ENCODE data around the gene CSF3R. TPM values are rescaled to one million over a fixed set of nuclear protein-coding genes. Genes with fewer than 3 reads are reported as not detected.

Gene CSF3R
- total RNA-seq, 1 experiment from 2014 or later: not detected

DNA sequence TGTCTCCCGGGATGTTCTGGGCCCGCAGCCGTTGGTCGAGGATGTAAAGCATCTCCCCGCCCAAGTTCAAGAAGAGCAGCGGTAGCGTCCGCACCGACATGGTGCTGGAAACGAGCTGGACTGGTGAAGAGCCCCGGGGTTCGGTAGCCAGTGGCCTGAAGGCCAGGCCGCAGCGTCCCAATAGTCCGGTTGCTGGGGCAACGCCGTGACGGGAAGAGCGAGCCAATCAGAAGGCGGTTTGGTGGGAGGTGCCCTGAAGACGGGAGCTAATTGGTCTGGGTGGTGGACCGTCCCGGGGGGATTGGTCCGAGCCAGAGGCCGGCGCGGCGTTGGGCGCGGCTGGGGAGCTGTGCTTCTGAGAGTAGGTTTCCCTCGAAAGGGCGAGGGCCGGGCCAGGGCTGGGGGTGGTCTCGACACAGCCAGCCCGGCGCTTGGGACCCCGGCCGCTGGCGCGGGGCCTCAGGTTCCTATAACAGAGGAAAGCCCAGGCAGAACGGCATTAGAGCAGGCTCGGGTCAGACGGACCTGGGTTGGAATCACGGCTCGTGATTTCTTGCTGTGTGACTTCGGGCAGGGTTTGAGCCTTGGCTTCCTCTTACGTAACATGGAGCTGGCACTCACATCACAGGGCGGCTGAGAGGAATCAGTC lies 32.3 kb downstream of the CSF3R start, which contains the start of gene OSCP1:
OSCP1 (minus strand) TSS at position 182 of the 649 bp plus-strand sequence; CDS start at position 100, 82 bp downstream.
- H3K9me3 ChIP-seq (ENCODE audit: low read depth, low read length, poor library complexity, severe bottlenecking): no peaks in the 10 kb centered on the region
- BruUV-seq (replicated peaks): no TSS peak
- H3K36me3 ChIP-seq (ENCODE audit: insufficient read depth, low read length, poor library complexity, severe bottlenecking): peaks cover 8% of the 10 kb centered on the region
- H3K4me1 ChIP-seq (ENCODE audit: insufficient read depth, low read length, poor library complexity, severe bottlenecking): peaks cover 12% of the 10 kb centered on the region
- ChIA-PET POLR2A (ENCODE audit: low non-redundant PET) (interaction anchor here (0.6 to 1.0 kb wide), 4 partner anchors 14 to 64 kb away, joined by 3 to 6 read pairs (median 4); partner anchors contain the start of gene MRPS15), CTCF (interaction anchor here (0.6 to 0.9 kb wide), 3 partner anchors 14 to 1358 kb away, joined by 3 to 5 read pairs (median 4); partner anchors contain the start of genes C1orf122, MRPS15 and YRDC)
- TF ChIP-seq, protein P1, sequence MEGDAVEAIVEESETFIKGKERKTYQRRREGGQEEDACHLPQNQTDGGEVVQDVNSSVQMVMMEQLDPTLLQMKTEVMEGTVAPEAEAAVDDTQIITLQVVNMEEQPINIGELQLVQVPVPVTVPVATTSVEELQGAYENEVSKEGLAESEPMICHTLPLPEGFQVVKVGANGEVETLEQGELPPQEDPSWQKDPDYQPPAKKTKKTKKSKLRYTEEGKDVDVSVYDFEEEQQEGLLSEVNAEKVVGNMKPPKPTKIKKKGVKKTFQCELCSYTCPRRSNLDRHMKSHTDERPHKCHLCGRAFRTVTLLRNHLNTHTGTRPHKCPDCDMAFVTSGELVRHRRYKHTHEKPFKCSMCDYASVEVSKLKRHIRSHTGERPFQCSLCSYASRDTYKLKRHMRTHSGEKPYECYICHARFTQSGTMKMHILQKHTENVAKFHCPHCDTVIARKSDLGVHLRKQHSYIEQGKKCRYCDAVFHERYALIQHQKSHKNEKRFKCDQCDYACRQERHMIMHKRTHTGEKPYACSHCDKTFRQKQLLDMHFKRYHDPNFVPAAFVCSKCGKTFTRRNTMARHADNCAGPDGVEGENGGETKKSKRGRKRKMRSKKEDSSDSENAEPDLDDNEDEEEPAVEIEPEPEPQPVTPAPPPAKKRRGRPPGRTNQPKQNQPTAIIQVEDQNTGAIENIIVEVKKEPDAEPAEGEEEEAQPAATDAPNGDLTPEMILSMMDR (conservative IDR thresholded peaks at IDR 0.05; ENCODE audit: low read depth, low read length): no peak
- TF ChIP-seq EZH2 (IDR thresholded peaks at IDR 0.05; ENCODE audit: borderline replicate concordance, low read depth, low read length, poor library complexity, severe bottlenecking): no peak
- peak within 1 kb of the TSS; percentile 73 for H3K4me3 ChIP-seq (ENCODE audit: low read depth, low read length, poor library complexity, severe bottlenecking)
- H3K27ac ChIP-seq (ENCODE audit: low read depth, low read length, poor library complexity, severe bottlenecking): peak within 1 kb of the TSS; percentile 93
- no peaks in the 10 kb centered on the region for H3K27me3 ChIP-seq (replicated peaks; ENCODE audit: insufficient read depth, low read depth, low read length, poor library complexity)
- DNase-seq (ENCODE audit: low spot score): peak; percentile 96
- intact Hi-C loops (cut with micrococcal nuclease; ENCODE audit: unreplicated experiment): no loop called here

DNA sequence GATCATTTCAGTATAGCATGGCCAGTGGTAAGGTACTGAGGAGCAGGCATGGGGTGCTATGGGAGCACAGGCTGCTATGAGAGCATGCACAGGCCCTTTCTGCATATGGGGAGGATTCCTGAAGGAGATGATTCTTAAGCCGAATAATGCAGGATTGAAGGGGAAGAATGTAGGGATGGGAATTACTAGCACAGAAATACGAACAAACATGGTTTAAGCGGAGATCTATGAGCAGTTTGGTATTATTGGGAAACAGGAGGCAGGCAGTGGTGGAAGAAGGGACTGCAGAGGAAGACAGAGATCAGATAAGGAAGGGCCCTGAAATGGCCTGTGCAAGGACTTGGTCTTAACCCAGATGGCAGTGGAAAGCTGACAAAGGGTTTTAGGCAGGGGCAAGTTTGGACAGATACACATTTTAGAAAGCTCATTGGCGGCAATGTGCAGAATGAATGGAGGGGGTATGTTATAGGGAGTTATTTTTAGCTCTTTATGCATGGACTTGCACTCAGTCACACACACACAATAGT lies 34.1 kb downstream of the CSF3R start:
- BruUV-seq (replicated peaks): no TSS peak
- Histone ChIP-seq H3K4me3 (ENCODE audit: low read depth, low read length, poor library complexity, severe bottlenecking) (peak overlapping the region; percentile 8), H3K36me3 (ENCODE audit: insufficient read depth, low read length, poor library complexity, severe bottlenecking) (no peaks in the 10 kb centered on the region), H3K27me3 (replicated peaks; ENCODE audit: insufficient read depth, low read depth, low read length, poor library complexity) (no peaks in the 10 kb centered on the region), H3K4me1 (ENCODE audit: insufficient read depth, low read length, poor library complexity, severe bottlenecking) (peaks cover 12% of the 10 kb centered on the region), H3K9me3 (ENCODE audit: low read depth, low read length, poor library complexity, severe bottlenecking) (no peaks in the 10 kb centered on the region), H3K27ac (ENCODE audit: low read depth, low read length, poor library complexity, severe bottlenecking) (peak overlapping the region; percentile 61)
- intact Hi-C loops (cut with micrococcal nuclease; ENCODE audit: unreplicated experiment): no loop called here
- ChIA-PET CTCF (no interaction called here), POLR2A (ENCODE audit: low non-redundant PET) (no interaction called here)
- TF ChIP-seq, protein P1 (conservative IDR thresholded peaks at IDR 0.05; ENCODE audit: low read depth, low read length): no peak
- TF ChIP-seq EZH2 (IDR thresholded peaks at IDR 0.05; ENCODE audit: borderline replicate concordance, low read depth, low read length, poor library complexity, severe bottlenecking): no peak
- peak; percentile 41 for DNase-seq (ENCODE audit: low spot score)

DNA sequence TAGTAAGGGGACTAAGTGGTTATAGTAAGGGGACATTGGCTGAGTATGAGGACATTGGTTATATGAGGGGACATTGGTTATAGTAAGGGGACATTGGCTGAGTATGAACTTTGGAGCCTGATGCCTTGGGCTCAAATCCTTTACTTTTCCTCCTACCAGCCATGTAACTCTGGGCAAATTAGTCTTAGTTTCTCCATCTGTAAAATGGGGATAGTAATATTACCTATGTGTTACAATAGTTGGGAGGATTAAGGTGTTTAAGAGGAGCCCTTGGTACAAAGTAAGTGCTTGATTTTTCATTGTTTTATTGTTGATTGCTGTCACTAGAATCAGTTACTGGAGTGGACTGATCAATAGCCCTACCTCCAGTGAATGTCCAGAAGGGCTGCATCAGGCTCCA lies 35.3 kb downstream of the CSF3R start:
- no TSS peak for BruUV-seq (replicated peaks)
- no peak for DNase-seq (ENCODE audit: low spot score)

More for the DNA sequence above, 35.3 kb downstream of the CSF3R start:
- Histone ChIP-seq H3K9me3 (ENCODE audit: low read depth, low read length, poor library complexity, severe bottlenecking) (no peaks in the 10 kb centered on the region), H3K36me3 (ENCODE audit: insufficient read depth, low read length, poor library complexity, severe bottlenecking) (no peaks in the 10 kb centered on the region), H3K27ac (ENCODE audit: low read depth, low read length, poor library complexity, severe bottlenecking) (no peak overlapping the region), H3K4me3 (ENCODE audit: low read depth, low read length, poor library complexity, severe bottlenecking) (no peak overlapping the region), H3K27me3 (replicated peaks; ENCODE audit: insufficient read depth, low read depth, low read length, poor library complexity) (no peaks in the 10 kb centered on the region), H3K4me1 (ENCODE audit: insufficient read depth, low read length, poor library complexity, severe bottlenecking) (peaks cover 12% of the 10 kb centered on the region)
- intact Hi-C loops (cut with micrococcal nuclease; ENCODE audit: unreplicated experiment): no loop called here
- ChIA-PET CTCF (no interaction called here), POLR2A (ENCODE audit: low non-redundant PET) (no interaction called here)
- TF ChIP-seq EZH2 (IDR thresholded peaks at IDR 0.05; ENCODE audit: borderline replicate concordance, low read depth, low read length, poor library complexity, severe bottlenecking): no peak
- TF ChIP-seq, protein P1 (conservative IDR thresholded peaks at IDR 0.05; ENCODE audit: low read depth, low read length): no peak

Measured in A673 (cell line).